Type B pancreatic cell (in vitro differentiated cells): ENCODE measurements around the gene HIVEP2. TPM values are rescaled to one million over a fixed set of nuclear protein-coding genes. Genes with fewer than 3 reads are reported as not detected.

Experiments used
- DNase-seq: peaks from one replicate; pipeline ENCODE4 v3.0.0; 2021; ENCODE audit warnings: mixed read lengths; ENCODE audit not compliant: unreplicated experiment; ENCODE audit errors: extremely low spot score
- H3K27ac Mint-ChIP-seq: 2 replicates; pipeline ENCODE4 v1.8.0; 2021; ENCODE audit warnings: mild to moderate bottlenecking, mixed read lengths
- H3K27me3 Mint-ChIP-seq: 2 replicates; pipeline ENCODE4 v1.8.0; 2021; ENCODE audit warnings: mixed read lengths
- H3K36me3 Mint-ChIP-seq: 2 replicates; pipeline ENCODE4 v1.8.0; 2021; ENCODE audit warnings: mixed read lengths
- H3K4me1 Mint-ChIP-seq: one replicate; pipeline ENCODE4 v1.8.0; 2021; ENCODE audit warnings: mixed read lengths; ENCODE audit not compliant: unreplicated experiment
- H3K4me3 Mint-ChIP-seq: 2 replicates; pipeline ENCODE4 v1.8.0; 2021; ENCODE audit warnings: mild to moderate bottlenecking, mixed read lengths
- H3K9me3 Mint-ChIP-seq: 2 replicates; pipeline ENCODE4 v1.8.0; 2021; ENCODE audit warnings: mixed read lengths
- total RNA-seq: library from RNA; stranded (reverse); gene quantifications from 2 replicates; pipeline ENCODE4 v1.2.1, GENCODE V29; 2021; ENCODE audit warnings: low replicate concordance
- TF ChIP-seq, protein P1 (sequence below): fragments of 200-600 bp; sonication (generic); conservative IDR thresholded peaks from 2 replicates; pipeline ENCODE4 v1.5.0; 2021; ENCODE audit warnings: antibody characterized with exemption, mild to moderate bottlenecking

The HIVEP2 gene
- total RNA-seq, 1 donor from 2014 or later, result 12.3 TPM

- no peaks in the 10 kb centered on the region for H3K27me3 Mint-ChIP-seq
Observed at GRCh38 chr6:142752348-142752747, 192.6 kb downstream of the HIVEP2 start.

GRCh38 chr6:142751452-142751851 is 193.5 kb downstream of the HIVEP2 start:
- peaks cover 14% of the 10 kb centered on the region for H3K36me3 Mint-ChIP-seq
- no peaks in the 10 kb centered on the region for H3K27me3 Mint-ChIP-seq
- TF ChIP-seq, protein P1, sequence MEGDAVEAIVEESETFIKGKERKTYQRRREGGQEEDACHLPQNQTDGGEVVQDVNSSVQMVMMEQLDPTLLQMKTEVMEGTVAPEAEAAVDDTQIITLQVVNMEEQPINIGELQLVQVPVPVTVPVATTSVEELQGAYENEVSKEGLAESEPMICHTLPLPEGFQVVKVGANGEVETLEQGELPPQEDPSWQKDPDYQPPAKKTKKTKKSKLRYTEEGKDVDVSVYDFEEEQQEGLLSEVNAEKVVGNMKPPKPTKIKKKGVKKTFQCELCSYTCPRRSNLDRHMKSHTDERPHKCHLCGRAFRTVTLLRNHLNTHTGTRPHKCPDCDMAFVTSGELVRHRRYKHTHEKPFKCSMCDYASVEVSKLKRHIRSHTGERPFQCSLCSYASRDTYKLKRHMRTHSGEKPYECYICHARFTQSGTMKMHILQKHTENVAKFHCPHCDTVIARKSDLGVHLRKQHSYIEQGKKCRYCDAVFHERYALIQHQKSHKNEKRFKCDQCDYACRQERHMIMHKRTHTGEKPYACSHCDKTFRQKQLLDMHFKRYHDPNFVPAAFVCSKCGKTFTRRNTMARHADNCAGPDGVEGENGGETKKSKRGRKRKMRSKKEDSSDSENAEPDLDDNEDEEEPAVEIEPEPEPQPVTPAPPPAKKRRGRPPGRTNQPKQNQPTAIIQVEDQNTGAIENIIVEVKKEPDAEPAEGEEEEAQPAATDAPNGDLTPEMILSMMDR, result no peak
- no peaks in the 10 kb centered on the region for H3K9me3 Mint-ChIP-seq
- H3K4me1 Mint-ChIP-seq, result no peaks in the 10 kb centered on the region
- no peak overlapping the region for H3K4me3 Mint-ChIP-seq
- DNase-seq, result no peak
- no peak overlapping the region for H3K27ac Mint-ChIP-seq

More at GRCh38 chr6:142752348-142752747, 192.6 kb downstream of the HIVEP2 start:
- Mint-ChIP-seq H3K4me1 (no peaks in the 10 kb centered on the region), H3K36me3 (peaks cover 19% of the 10 kb centered on the region), H3K9me3 (no peaks in the 10 kb centered on the region), H3K4me3 (no peak overlapping the region), H3K27ac (no peak overlapping the region)
- DNase-seq, result no peak
- TF ChIP-seq, protein P1, result no peak

- Mint-ChIP-seq H3K9me3 (no peaks in the 10 kb centered on the region), H3K4me1 (no peaks in the 10 kb centered on the region)
- DNase-seq, result no peak
Observed at GRCh38 chr6:142750998-142751397, 194.0 kb downstream of the HIVEP2 start.

DNA sequence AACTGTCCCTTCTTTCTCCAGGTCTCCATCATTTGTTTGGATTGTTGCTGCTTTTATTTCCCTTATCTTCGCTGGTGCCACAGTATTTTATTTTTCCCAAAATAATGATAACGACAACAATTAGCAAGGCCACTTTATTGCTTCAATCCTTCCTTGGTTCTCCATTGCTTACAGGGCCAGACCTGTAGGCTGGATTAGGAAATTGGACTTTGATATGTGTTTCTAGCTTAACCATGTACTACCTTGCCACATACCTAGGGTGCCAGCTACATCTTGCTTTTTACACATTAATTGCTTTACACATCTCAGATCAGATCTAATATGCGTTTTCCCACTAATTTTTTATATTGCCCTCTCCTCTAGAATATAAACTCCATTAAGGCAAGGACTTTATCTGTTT is 195.4 kb downstream of the HIVEP2 start:
- Mint-ChIP-seq H3K36me3 (peaks cover 10% of the 10 kb centered on the region), H3K4me1 (no peaks in the 10 kb centered on the region), H3K27ac (no peak overlapping the region), H3K4me3 (no peak overlapping the region), H3K27me3 (no peaks in the 10 kb centered on the region), H3K9me3 (no peaks in the 10 kb centered on the region)
- TF ChIP-seq, protein P1, result no peak
- DNase-seq, result no peak

More at GRCh38 chr6:142750998-142751397, 194.0 kb downstream of the HIVEP2 start:
- Mint-ChIP-seq H3K4me3 (no peak overlapping the region), H3K36me3 (peaks cover 13% of the 10 kb centered on the region), H3K27ac (no peak overlapping the region), H3K27me3 (no peaks in the 10 kb centered on the region)
- TF ChIP-seq, protein P1, result no peak

GRCh38 chr6:142746524-142746923 is 198.5 kb downstream of the HIVEP2 start:
- Mint-ChIP-seq H3K9me3 (no peaks in the 10 kb centered on the region), H3K36me3 (peaks cover 2% of the 10 kb centered on the region), H3K27ac (no peak overlapping the region), H3K4me1 (no peaks in the 10 kb centered on the region), H3K27me3 (no peaks in the 10 kb centered on the region), H3K4me3 (no peak overlapping the region)
- no peak for DNase-seq
- TF ChIP-seq, protein P1, result peak; percentile 65

DNA sequence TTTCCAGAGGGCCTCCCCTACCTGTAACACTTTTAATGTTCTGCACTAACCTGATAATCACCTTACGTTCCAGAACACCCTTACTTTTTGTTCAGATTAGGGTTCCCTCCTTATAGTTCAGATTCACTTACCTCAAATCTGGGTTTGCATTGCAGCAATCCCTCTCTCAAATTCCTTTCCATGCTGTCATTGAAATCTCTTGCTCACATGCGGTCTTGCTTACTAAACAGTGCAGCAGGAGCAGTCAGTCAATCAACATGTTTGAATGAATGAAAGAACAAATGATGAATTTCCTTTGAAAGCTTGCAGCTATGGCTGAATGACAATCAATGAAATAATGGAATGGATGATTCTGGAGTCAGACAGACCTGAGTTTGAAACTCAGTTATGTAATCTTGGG is 200.1 kb downstream of the HIVEP2 start:
- Mint-ChIP-seq H3K27me3 (no peaks in the 10 kb centered on the region), H3K4me3 (no peak overlapping the region), H3K4me1 (no peaks in the 10 kb centered on the region), H3K27ac (no peak overlapping the region), H3K9me3 (no peaks in the 10 kb centered on the region), H3K36me3 (no peaks in the 10 kb centered on the region)
- TF ChIP-seq, protein P1, result no peak
- DNase-seq, result no peak
